Measurements from ENCODE around the gene CSAG2.

CSAG2 gene

DNA sequence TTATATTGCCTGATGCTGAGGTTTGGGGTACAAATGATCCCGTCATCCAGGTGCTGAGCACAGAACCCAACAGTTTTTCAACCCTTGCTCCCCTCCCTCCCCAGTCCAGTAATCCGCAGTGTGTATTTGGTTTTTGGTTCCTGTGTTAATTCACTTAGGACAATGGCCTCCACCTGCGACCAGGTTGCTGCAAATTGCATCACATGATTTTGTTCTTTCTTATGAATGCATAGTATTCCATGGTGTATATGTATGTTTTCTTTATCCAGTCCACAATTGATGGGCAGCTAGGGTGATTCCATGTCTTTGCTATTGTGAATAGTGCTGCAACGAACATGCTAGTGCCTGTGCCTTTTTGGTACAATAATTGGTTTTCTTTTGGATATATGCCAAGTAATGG is 46.0 kb downstream of the CSAG2 start:
- DNase-seq (ENCODE audit: low read depth): no peak

DNA sequence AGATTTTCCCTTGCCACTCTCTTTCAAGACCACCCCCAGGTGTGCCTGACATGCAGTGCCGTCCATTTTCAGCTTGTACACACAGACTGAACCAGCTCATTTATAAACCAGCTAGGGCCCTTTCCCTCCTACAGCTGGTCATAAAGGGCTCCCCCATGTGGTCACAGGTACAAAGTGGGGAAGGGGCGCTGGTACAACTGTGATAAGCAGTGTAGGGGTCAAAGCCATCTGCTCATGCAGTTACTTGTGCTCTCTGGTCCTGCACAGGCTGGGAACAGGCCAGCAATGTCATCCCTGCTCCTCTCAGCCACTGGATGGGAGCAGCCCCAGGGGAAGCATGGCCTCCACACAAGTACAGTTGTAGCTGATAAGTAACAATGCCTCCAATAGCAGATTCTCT is 50.8 kb downstream of the CSAG2 start:
- no peak for DNase-seq (ENCODE audit: low read depth)
